Measurements from ENCODE around the gene PNMA6E.

GRCh38 chrX:153430796-153431195 is 29.6 kb upstream of the PNMA6E start:
- TF ChIP-seq CTCF (IDR thresholded peaks at IDR 0.05) (no peak), POLR2A (IDR thresholded peaks at IDR 0.05) (no peak), EP300 (IDR thresholded peaks at IDR 0.05) (no peak), POLR2AphosphoS5 (IDR thresholded peaks at IDR 0.05) (no peak)

All from upper lobe of left lung (tissue), 4 donors.